Ascending aorta (tissue), 2 donors: ENCODE measurements around the gene ZIC1. TPM values are rescaled to one million over a fixed set of nuclear protein-coding genes. Genes with fewer than 3 reads are reported as not detected.

Experiments used
- DNase-seq, 2 donors: peaks; one replicate each; pipeline ENCODE4 v3.0.0-alpha.2; 2019; ENCODE audit warnings: low spot score in 2 of 2
- H3K27ac ChIP-seq, 2 donors: fragments of 200-600 bp; sonication (generic); one replicate each; pipeline ENCODE4 v1.5.1; 2016 to 2017; ENCODE audit warnings: mild to moderate bottlenecking in 1 of 2
- H3K27me3 ChIP-seq: fragments of 200-600 bp; sonication (generic); one replicate; pipeline ENCODE4 v1.5.1; 2017
- H3K36me3 ChIP-seq, 2 donors: fragments of 200-600 bp; sonication (generic); one replicate each; pipeline ENCODE4 v1.5.1; 2016
- H3K4me1 ChIP-seq, 2 donors: fragments of 200-600 bp; sonication (generic); one replicate each; pipeline ENCODE4 v1.5.1; 2016 to 2017; ENCODE audit warnings: mild to moderate bottlenecking in 1 of 2
- H3K4me3 ChIP-seq, 2 donors: fragments of 200-600 bp; sonication (generic); one replicate each; pipeline ENCODE4 v1.5.1; 2016 to 2017; ENCODE audit warnings: mild to moderate bottlenecking in 1 of 2
- H3K9me3 ChIP-seq, 2 donors: fragments of 200-600 bp; sonication (generic); one replicate each; pipeline ENCODE4 v1.5.1; 2016
- intact Hi-C: fragments of 100-400 bp; cut with DNase I; formaldehyde crosslinking; loops from one replicate; pipeline ENCODE4 v1.15.1; 2023
- total RNA-seq: library from RNA; depleted of rRNA; stranded (reverse); fragments of >200 nt; gene quantifications from one replicate; pipeline ENCODE4 v1.1.0, GENCODE V29; 2016
- TF ChIP-seq, protein P1 (sequence below), 3 experiments: fragments of 200-600 bp in 2 of 3; fragments of 450-650 bp in 1 of 3; sonication (generic) in 2 of 3; IDR thresholded peaks; one replicate each; pipeline ENCODE4 v1.5.1; 2016 to 2019; ENCODE audit warnings: antibody characterized with exemption in 3 of 3, mild to moderate bottlenecking in 1 of 3, moderate library complexity in 1 of 3

Gene ZIC1
- total RNA-seq, 1 donor from 2014 or later, result 1.5 TPM

DNA sequence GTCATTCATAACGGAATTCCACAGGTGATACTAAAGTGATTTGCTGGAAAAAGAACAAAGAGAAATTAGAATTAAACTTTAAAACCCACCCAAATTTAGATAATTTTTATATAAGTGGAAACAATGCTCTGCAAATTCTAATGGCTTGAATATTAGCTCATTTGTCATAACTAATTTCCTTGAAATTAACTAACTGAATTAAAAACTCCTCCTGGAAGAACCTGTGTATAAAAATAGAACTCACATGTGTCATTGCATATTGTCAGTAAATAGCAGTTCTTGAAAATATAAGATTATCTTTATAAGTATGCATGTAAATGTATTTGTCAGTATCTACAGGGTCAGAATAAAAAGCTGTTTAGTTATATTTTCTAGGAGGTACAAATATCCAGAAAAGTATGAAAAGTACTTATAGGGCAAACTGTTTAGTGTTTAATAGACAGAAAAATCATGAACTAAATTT is 16.3 kb downstream of the ZIC1 start:
- intact Hi-C loops, result no loop called here
- peaks cover 20% of the 10 kb centered on the region for H3K27me3 ChIP-seq
- TF ChIP-seq, protein P1, sequence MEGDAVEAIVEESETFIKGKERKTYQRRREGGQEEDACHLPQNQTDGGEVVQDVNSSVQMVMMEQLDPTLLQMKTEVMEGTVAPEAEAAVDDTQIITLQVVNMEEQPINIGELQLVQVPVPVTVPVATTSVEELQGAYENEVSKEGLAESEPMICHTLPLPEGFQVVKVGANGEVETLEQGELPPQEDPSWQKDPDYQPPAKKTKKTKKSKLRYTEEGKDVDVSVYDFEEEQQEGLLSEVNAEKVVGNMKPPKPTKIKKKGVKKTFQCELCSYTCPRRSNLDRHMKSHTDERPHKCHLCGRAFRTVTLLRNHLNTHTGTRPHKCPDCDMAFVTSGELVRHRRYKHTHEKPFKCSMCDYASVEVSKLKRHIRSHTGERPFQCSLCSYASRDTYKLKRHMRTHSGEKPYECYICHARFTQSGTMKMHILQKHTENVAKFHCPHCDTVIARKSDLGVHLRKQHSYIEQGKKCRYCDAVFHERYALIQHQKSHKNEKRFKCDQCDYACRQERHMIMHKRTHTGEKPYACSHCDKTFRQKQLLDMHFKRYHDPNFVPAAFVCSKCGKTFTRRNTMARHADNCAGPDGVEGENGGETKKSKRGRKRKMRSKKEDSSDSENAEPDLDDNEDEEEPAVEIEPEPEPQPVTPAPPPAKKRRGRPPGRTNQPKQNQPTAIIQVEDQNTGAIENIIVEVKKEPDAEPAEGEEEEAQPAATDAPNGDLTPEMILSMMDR (IDR thresholded peaks at IDR 0.05), result no peak

DNA sequence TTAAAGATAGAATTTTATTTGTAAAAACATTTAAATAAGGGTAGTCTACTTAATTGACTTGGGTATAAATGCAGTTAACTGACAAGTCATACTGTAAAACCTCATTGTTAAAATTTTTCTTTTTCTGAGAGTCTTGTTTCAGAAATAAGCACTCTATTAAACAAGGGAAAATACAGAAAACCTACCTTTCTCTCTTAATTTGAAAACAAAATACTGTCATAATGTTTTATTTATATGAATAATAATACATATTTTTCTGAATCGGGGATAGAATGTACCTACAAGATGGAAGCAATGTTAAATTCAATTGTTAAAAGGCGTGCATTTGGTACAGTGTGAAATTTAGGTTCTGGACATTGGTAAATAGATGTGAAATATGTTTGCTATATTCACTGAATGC is 17.8 kb downstream of the ZIC1 start:
- intact Hi-C loops, result no loop called here
- Histone ChIP-seq H3K27ac (no peak overlapping the region), H3K36me3 (no peaks in the 10 kb centered on the region), H3K4me3 (no peak overlapping the region), H3K27me3 (peaks cover 5% of the 10 kb centered on the region), H3K9me3 (no peaks in the 10 kb centered on the region), H3K4me1 (no peaks in the 10 kb centered on the region)
- TF ChIP-seq, protein P1 (IDR thresholded peaks at IDR 0.05), result no peak
- no peak for DNase-seq

More for the DNA sequence above, 16.3 kb downstream of the ZIC1 start:
- Histone ChIP-seq H3K36me3 (no peaks in the 10 kb centered on the region), H3K4me3 (no peak overlapping the region), H3K9me3 (no peaks in the 10 kb centered on the region), H3K27ac (no peak overlapping the region), H3K4me1 (no peaks in the 10 kb centered on the region)
- no peak for DNase-seq

DNA sequence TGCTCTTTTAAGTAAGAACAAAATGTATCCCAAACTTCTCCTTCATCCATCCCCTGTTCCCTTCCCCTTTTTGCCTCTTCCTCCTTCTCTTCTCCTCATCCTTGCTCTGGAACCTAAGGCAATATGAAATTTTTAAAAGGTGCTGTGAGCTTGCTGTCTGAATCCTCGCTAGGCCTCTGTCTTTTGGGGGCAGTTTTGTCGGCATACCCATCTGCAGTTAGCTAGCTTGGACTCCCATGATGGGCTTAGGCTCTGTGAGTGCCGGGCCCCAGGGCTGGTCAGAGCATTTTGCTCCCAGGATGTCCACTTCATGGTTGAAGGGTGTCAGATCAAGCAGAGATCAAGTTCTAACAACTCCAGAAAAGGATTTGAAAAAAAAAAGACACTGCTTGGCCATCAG is 18.6 kb downstream of the ZIC1 start:
- Histone ChIP-seq H3K27me3 (no peaks in the 10 kb centered on the region), H3K36me3 (no peaks in the 10 kb centered on the region), H3K9me3 (no peaks in the 10 kb centered on the region), H3K4me1 (no peaks in the 10 kb centered on the region), H3K27ac (no peak overlapping the region), H3K4me3 (no peak overlapping the region)
- TF ChIP-seq, protein P1 (IDR thresholded peaks at IDR 0.05), result no peak
- no peak for DNase-seq
- intact Hi-C loops, result no loop called here

DNA sequence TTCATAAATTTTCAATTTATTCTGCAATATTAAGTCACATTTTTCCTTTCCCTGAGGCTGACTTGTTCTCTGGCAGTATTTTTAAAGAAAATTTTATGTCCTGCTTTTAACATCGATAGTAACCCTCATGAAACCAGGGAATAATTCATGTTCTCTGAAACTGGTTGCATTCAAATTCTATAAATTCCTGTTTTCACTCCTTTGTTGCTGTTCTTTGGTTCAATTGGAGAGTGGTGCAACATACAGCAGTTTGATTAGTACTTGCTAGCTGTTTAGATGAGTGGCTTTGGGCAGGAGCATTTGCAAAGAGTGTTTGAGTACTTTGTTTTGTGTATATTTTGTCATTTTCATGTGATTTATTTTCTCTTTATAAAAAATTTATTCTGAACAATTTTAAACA is 19.2 kb downstream of the ZIC1 start:
- no peak overlapping the region for H3K27ac ChIP-seq
- TF ChIP-seq, protein P1 (IDR thresholded peaks at IDR 0.05), result no peak
- H3K9me3 ChIP-seq, result no peaks in the 10 kb centered on the region
- H3K4me3 ChIP-seq, result no peak overlapping the region
- intact Hi-C loops, result no loop called here
- H3K4me1 ChIP-seq, result no peaks in the 10 kb centered on the region
- DNase-seq, result no peak
- H3K36me3 ChIP-seq, result no peaks in the 10 kb centered on the region
- H3K27me3 ChIP-seq, result no peaks in the 10 kb centered on the region

DNA sequence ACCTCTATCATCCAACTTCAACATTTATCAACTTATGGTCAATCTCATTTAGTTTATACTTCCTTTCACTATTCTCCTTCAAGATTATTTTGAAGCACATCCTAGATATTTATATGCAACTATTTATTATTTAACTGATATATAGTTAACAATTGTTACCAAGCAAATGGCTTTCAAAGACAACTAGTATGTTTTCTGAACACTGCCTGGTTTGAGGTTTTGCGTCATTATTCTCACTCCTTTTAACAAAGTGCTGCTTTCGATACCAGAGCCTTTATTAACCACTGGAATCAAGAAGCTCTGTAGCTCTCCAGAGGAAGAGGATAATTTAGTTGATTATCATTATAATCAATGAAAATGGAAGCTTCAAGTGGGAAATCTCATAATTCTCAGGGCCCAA is 19.6 kb downstream of the ZIC1 start:
- Histone ChIP-seq H3K27me3 (no peaks in the 10 kb centered on the region), H3K4me3 (no peak overlapping the region), H3K4me1 (no peaks in the 10 kb centered on the region), H3K36me3 (no peaks in the 10 kb centered on the region), H3K9me3 (no peaks in the 10 kb centered on the region), H3K27ac (no peak overlapping the region)
- DNase-seq, result no peak
- intact Hi-C loops, result no loop called here
- TF ChIP-seq, protein P1 (IDR thresholded peaks at IDR 0.05), result no peak

DNA sequence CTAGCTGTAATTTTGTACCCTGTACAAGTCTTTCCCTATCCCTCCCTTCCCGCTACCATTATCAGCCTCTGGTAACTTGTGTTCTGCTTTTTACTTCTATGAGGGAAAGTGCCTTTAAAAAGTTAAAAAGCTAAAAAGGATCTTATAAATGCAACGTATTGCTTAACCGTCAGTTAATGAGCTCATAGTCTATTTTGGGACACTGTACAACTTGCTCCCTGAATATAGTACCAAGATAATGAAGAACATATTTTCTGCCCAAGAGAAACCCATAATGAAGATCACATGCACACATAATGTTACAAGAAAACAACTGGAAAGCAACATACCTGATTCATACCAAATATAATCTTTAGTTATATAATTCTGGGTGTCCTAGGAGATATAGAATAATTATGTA is 22.6 kb downstream of the ZIC1 start:
- Histone ChIP-seq H3K36me3 (no peaks in the 10 kb centered on the region), H3K4me3 (no peak overlapping the region), H3K27me3 (no peaks in the 10 kb centered on the region), H3K9me3 (no peaks in the 10 kb centered on the region), H3K27ac (no peak overlapping the region), H3K4me1 (no peaks in the 10 kb centered on the region)
- TF ChIP-seq, protein P1 (IDR thresholded peaks at IDR 0.05), result no peak
- intact Hi-C loops, result no loop called here
- no peak for DNase-seq
